ENCODE results near the gene DND1. TPM values are rescaled to one million over a fixed set of nuclear protein-coding genes. Genes with fewer than 3 reads are reported as not detected.
"Not testable (repeated sequence)": the region's sequence is repeated elsewhere in the genome, so short reads cannot be mapped to it uniquely, and the experiment has no call there.

Gene DND1
- total RNA-seq, 1 experiment from 2014 or later: 1.8 TPM

GRCh38 chr5:140664359-140665119, 8.8 kb downstream of the DND1 start, which contains the start of gene WDR55:
WDR55 (plus strand) TSS chr5:140664904; CDS start chr5:140664913, 9 bp downstream.
- in situ Hi-C loops (cut with HindIII; ENCODE audit: low pct_unique_long_range_greater_than_20kb, low sequenced_read_pairs): no loop called here
- peak within 1 kb of the TSS; percentile 97 for H3K27ac ChIP-seq (ENCODE audit: low read length)
- peak; percentile 99 for ATAC-seq

GRCh38 chr5:140664030-140664358, 9.4 kb downstream of the DND1 start:
- DNase-seq (ENCODE audit: low read depth, low spot score) (no peak), ATAC-seq (peak; percentile 15)
- Histone ChIP-seq H3K9me3 (ENCODE audit: control insufficient read depth, insufficient read depth, low read depth, low read length) (no peaks in the 10 kb centered on the region), H3K27ac (ENCODE audit: low read length) (peak overlapping the region; percentile 97), H3K36me3 (ENCODE audit: control insufficient read depth, insufficient read depth, low read length) (peaks cover 17% of the 10 kb centered on the region), H3K4me1 (ENCODE audit: control insufficient read depth, insufficient read depth, low read length) (peaks cover 3% of the 10 kb centered on the region; the same call in 1 of the 2 replicates), H3K27me3 (ENCODE audit: control insufficient read depth, insufficient read depth, low read length) (no peaks in the 10 kb centered on the region), H3K4me3 (ENCODE audit: low read depth in 2 of 2, low read length in 2 of 2) (peak overlapping the region; percentile 94 to 96)
- in situ Hi-C loops (cut with HindIII; ENCODE audit: low pct_unique_long_range_greater_than_20kb, low sequenced_read_pairs) (no loop called here), intact Hi-C loops (cut with micrococcal nuclease; ENCODE audit: unreplicated experiment) (no loop called here)
- TF ChIP-seq, protein P1, sequence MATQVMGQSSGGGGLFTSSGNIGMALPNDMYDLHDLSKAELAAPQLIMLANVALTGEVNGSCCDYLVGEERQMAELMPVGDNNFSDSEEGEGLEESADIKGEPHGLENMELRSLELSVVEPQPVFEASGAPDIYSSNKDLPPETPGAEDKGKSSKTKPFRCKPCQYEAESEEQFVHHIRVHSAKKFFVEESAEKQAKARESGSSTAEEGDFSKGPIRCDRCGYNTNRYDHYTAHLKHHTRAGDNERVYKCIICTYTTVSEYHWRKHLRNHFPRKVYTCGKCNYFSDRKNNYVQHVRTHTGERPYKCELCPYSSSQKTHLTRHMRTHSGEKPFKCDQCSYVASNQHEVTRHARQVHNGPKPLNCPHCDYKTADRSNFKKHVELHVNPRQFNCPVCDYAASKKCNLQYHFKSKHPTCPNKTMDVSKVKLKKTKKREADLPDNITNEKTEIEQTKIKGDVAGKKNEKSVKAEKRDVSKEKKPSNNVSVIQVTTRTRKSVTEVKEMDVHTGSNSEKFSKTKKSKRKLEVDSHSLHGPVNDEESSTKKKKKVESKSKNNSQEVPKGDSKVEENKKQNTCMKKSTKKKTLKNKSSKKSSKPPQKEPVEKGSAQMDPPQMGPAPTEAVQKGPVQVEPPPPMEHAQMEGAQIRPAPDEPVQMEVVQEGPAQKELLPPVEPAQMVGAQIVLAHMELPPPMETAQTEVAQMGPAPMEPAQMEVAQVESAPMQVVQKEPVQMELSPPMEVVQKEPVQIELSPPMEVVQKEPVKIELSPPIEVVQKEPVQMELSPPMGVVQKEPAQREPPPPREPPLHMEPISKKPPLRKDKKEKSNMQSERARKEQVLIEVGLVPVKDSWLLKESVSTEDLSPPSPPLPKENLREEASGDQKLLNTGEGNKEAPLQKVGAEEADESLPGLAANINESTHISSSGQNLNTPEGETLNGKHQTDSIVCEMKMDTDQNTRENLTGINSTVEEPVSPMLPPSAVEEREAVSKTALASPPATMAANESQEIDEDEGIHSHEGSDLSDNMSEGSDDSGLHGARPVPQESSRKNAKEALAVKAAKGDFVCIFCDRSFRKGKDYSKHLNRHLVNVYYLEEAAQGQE (IDR thresholded peaks at IDR 0.05; ENCODE audit: insufficient read depth in 1 of 2, low read depth in 2 of 2, low read length in 1 of 2): no peak
- TF ChIP-seq, protein P2, sequence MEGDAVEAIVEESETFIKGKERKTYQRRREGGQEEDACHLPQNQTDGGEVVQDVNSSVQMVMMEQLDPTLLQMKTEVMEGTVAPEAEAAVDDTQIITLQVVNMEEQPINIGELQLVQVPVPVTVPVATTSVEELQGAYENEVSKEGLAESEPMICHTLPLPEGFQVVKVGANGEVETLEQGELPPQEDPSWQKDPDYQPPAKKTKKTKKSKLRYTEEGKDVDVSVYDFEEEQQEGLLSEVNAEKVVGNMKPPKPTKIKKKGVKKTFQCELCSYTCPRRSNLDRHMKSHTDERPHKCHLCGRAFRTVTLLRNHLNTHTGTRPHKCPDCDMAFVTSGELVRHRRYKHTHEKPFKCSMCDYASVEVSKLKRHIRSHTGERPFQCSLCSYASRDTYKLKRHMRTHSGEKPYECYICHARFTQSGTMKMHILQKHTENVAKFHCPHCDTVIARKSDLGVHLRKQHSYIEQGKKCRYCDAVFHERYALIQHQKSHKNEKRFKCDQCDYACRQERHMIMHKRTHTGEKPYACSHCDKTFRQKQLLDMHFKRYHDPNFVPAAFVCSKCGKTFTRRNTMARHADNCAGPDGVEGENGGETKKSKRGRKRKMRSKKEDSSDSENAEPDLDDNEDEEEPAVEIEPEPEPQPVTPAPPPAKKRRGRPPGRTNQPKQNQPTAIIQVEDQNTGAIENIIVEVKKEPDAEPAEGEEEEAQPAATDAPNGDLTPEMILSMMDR (IDR thresholded peaks at IDR 0.05): no peak
- TF ChIP-seq SIN3A (IDR thresholded peaks at IDR 0.05; ENCODE audit: borderline replicate concordance, insufficient read depth, low read depth, low read length) (no peak), POLR2AphosphoS5 (IDR thresholded peaks at IDR 0.05; ENCODE audit: low read depth, low read length) (no peak), TCF7L2 (IDR thresholded peaks at IDR 0.05; ENCODE audit: low read depth, low read length) (no peak)
- ChIA-PET POLR2A (interaction anchor here (0.6 to 0.7 kb wide), 4 partner anchors 17 to 99 kb away, joined by 4 to 9 read pairs (median 7); no protein-coding TSS in a partner anchor), CTCF (interaction anchor here (0.6 kb wide), 1 partner anchor 55 kb away, joined by 6 read pairs; no protein-coding TSS in a partner anchor)
- no TSS peak for BruUV-seq (replicated peaks)

More at GRCh38 chr5:140664359-140665119, 8.8 kb downstream of the DND1 start, which contains the start of gene WDR55:
- TF ChIP-seq, protein P2 (IDR thresholded peaks at IDR 0.05): no peak
- peak; percentile 56 for TF ChIP-seq TCF7L2 (IDR thresholded peaks at IDR 0.05; ENCODE audit: low read depth, low read length)
- TF ChIP-seq POLR2AphosphoS5 (IDR thresholded peaks at IDR 0.05; ENCODE audit: low read depth, low read length): peak; percentile 93
- TF ChIP-seq SIN3A (IDR thresholded peaks at IDR 0.05; ENCODE audit: borderline replicate concordance, insufficient read depth, low read depth, low read length): peak; percentile 86; the same call in 1 of the 2 replicates
- TF ChIP-seq, protein P1 (IDR thresholded peaks at IDR 0.05; ENCODE audit: insufficient read depth in 1 of 2, low read depth in 2 of 2, low read length in 1 of 2): 0 out of 4 replicates have a peak, but pooled peaks of 1 of the 2 experiments have one; percentile 41
- intact Hi-C loops (cut with micrococcal nuclease; ENCODE audit: unreplicated experiment): no loop called here
- Histone ChIP-seq H3K36me3 (ENCODE audit: control insufficient read depth, insufficient read depth, low read length) (peaks cover 13% of the 10 kb centered on the region), H3K4me1 (ENCODE audit: control insufficient read depth, insufficient read depth, low read length) (peaks cover 3% of the 10 kb centered on the region; the same call in 1 of the 2 replicates), H3K27me3 (ENCODE audit: control insufficient read depth, insufficient read depth, low read length) (no peaks in the 10 kb centered on the region), H3K4me3 (ENCODE audit: low read depth in 2 of 2, low read length in 2 of 2) (peak within 1 kb of the TSS; percentile 94 to 96), H3K9me3 (ENCODE audit: control insufficient read depth, insufficient read depth, low read depth, low read length) (no peaks in the 10 kb centered on the region)
- BruUV-seq (replicated peaks): TSS peak; percentile 99
- peak; percentile 69 for DNase-seq (ENCODE audit: low read depth, low spot score)
- ChIA-PET POLR2A (interaction anchor here (0.6 to 0.7 kb wide), 2 partner anchors 97 to 99 kb away, joined by 8 to 9 read pairs; no protein-coding TSS in a partner anchor), CTCF (interaction anchor here (0.6 kb wide), 1 partner anchor 54 kb away, joined by 6 read pairs; no protein-coding TSS in a partner anchor)

DNA sequence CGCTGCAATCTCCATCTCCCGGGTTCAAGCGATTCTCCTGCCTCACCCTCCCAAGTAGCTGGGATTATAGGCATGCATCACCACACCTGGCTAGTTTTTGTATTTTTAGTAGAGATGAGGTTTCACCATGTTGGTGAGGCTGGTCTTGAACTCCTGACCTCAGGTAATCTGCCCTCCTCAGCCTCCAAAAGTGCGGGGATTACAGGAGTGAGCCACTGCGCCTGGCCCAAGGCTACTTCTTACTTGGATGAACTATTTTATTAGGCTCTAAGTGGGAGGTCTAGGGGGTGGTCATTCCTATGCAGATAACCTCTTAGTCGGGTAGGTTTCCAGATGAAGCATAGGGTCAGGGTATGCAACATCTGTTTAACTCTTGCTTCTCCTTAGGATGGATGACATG, 13.0 kb downstream of the DND1 start:
- in situ Hi-C loops (cut with HindIII; ENCODE audit: low pct_unique_long_range_greater_than_20kb, low sequenced_read_pairs); H3K9me3 ChIP-seq (ENCODE audit: control insufficient read depth, insufficient read depth, low read depth, low read length); H3K4me3 ChIP-seq (ENCODE audit: low read depth in 2 of 2, low read length in 2 of 2); ATAC-seq; DNase-seq (ENCODE audit: low read depth, low spot score); BruUV-seq (replicated peaks); H3K27me3 ChIP-seq (ENCODE audit: control insufficient read depth, insufficient read depth, low read length); H3K4me1 ChIP-seq (ENCODE audit: control insufficient read depth, insufficient read depth, low read length); POLR2A ChIA-PET; CTCF ChIA-PET; H3K27ac ChIP-seq (ENCODE audit: low read length); intact Hi-C loops (cut with micrococcal nuclease; ENCODE audit: unreplicated experiment): not testable (repeated sequence)
- H3K36me3 ChIP-seq (ENCODE audit: control insufficient read depth, insufficient read depth, low read length): peaks cover 27% of the 10 kb centered on the region
